GM12878 (cell line): ENCODE measurements around the gene GGT7. TPM values are rescaled to one million over a fixed set of nuclear protein-coding genes. Genes with fewer than 3 reads are reported as not detected.

Source experiments
- ATAC-seq: fragments of 200-7000 bp; cut with Tn5 transposase; 3 replicates; pipeline ENCODE4 v1.9.1; 2020; ENCODE audit warnings: mild to moderate bottlenecking, moderate library complexity
- BruUV-seq: library from RNA; stranded (reverse); fragments of 400-500 nt; replicated peaks from 2 replicates; lab custom pipeline; 2021; lab: Mats Ljungman, UMichigan
- CTCF ChIA-PET: fragments of 300-600 bp; sonication (Branson Sonifier 250); formaldehyde crosslinking; extraction: SDS; loops from one replicate; lab custom pipeline; 2021; ENCODE audit warnings: inconsistent platforms; lab: Yijun Ruan, JAX
- POLR2A ChIA-PET: fragments of 350-600 bp; formaldehyde crosslinking; extraction: SDS; loops from one replicate; lab custom pipeline; 2021; ENCODE audit warnings: inconsistent platforms; lab: Charles Lee
- RAD21 ChIA-PET: fragments of 300-600 bp; sonication (Branson Sonifier 250); formaldehyde crosslinking; loops from one replicate; lab custom pipeline; 2023; ENCODE audit warnings: antibody characterized with exemption; ENCODE audit not compliant: unreplicated experiment; lab: Charles Lee
- SMC1A ChIA-PET: fragments of 300-600 bp; sonication (Branson Sonifier 250); formaldehyde crosslinking; loops from one replicate; lab custom pipeline; 2023; ENCODE audit not compliant: unreplicated experiment, uncharacterized antibody; lab: Charles Lee
- DNase-seq: peaks from one replicate; pipeline ENCODE4 v3.0.0-alpha.2; 2011; ENCODE audit warnings: low read depth, low spot score
- FAIRE-seq: peaks from 3 replicates; lab custom pipeline; 2011; peaks lifted over from hg19 to GRCh38; lab: Jason Lieb, UNC
- H2AFZ ChIP-seq: 2 replicates; pipeline ENCODE4 v1.6.0; 2011; ENCODE audit warnings: low read depth, low read length, control low read depth; ENCODE audit not compliant: control insufficient read depth
- H3K27ac ChIP-seq: 2 replicates; pipeline ENCODE4 v1.5.1; 2011; ENCODE audit warnings: control low read depth; ENCODE audit not compliant: control insufficient read depth, insufficient read depth
- H3K27me3 ChIP-seq, 2 experiments: replicated peaks in 1 of 2; 2 replicates each; pipeline versions ENCODE4 v1.6.0 to v1.6.1; 2011; ENCODE audit warnings: low read length in 1 of 2; ENCODE audit not compliant: control insufficient read depth in 2 of 2, insufficient read depth in 2 of 2
- H3K36me3 ChIP-seq, 2 experiments: 2 replicates each; pipeline ENCODE4 v1.5.1; 2011; ENCODE audit warnings: low read length in 1 of 2; ENCODE audit not compliant: control insufficient read depth in 2 of 2, insufficient read depth in 2 of 2
- H3K4me1 ChIP-seq: 2 replicates; pipeline ENCODE4 v1.6.1; 2011; ENCODE audit warnings: mild to moderate bottlenecking, low read length, moderate library complexity, mixed read lengths; ENCODE audit not compliant: control insufficient read depth, insufficient read depth
- H3K4me2 ChIP-seq: 2 replicates; pipeline ENCODE4 v1.6.0; 2011; ENCODE audit warnings: control low read depth; ENCODE audit not compliant: control insufficient read depth, insufficient read depth
- H3K4me3 ChIP-seq: fragments of 200-600 bp; sonication (generic); 2 replicates; pipeline ENCODE4 v1.5.1; 2016
- H3K79me2 ChIP-seq: 2 replicates; pipeline ENCODE4 v1.6.0; 2011; ENCODE audit warnings: low read length; ENCODE audit not compliant: control insufficient read depth, insufficient read depth
- H3K9ac ChIP-seq: 2 replicates; pipeline ENCODE4 v1.8.0; 2011; ENCODE audit warnings: low read length, control low read depth, mixed read lengths; ENCODE audit not compliant: control insufficient read depth, insufficient read depth
- H3K9me3 ChIP-seq: replicated peaks from 3 replicates; pipeline ENCODE4 v1.5.1; 2011; ENCODE audit warnings: mild to moderate bottlenecking, low read length; ENCODE audit not compliant: control insufficient read depth, insufficient read depth
- H4K20me1 ChIP-seq: 2 replicates; pipeline ENCODE4 v1.6.0; 2011; ENCODE audit not compliant: control insufficient read depth, insufficient read depth
- E2F8 ChIP-seq: fragments of 450-650 bp; IDR thresholded peaks from 2 replicates; pipeline ENCODE4 v1.6.1; 2018; ENCODE audit warnings: mild to moderate bottlenecking, low read depth, moderate library complexity; ENCODE audit not compliant: partially characterized antibody
- HDAC6 ChIP-seq: fragments of 200-600 bp; sonication (generic); IDR thresholded peaks from one replicate; pipeline ENCODE4 v1.8.0; 2017; ENCODE audit warnings: antibody characterized with exemption; ENCODE audit not compliant: unreplicated experiment
- RAD21 ChIP-seq: IDR thresholded peaks from 2 replicates; pipeline ENCODE4 v1.6.1; 2011; ENCODE audit warnings: mild to moderate bottlenecking, low read depth, low read length, moderate library complexity; ENCODE audit not compliant: insufficient read depth
- YBX1 ChIP-seq: fragments of 450-650 bp; IDR thresholded peaks from 2 replicates; pipeline ENCODE4 v1.6.1; 2016; ENCODE audit warnings: antibody characterized with exemption
- WGBS: methylation state at CpG from one replicate; pipeline ENCODE4 v1.1.6; 2016; ENCODE audit warnings: low lambda C conversion rate; ENCODE audit not compliant: insufficient replicate concordance, insufficient coverage; ENCODE audit errors: missing lambda C conversion rate; 5-methylcytosine and 5-hydroxymethylcytosine counted together
- in situ Hi-C: fragments of 300-500 bp; cut with MboI; formaldehyde crosslinking; loops from 9 replicates; pipeline ENCODE4 v1.14.3; 2018; ENCODE audit warnings: mixed read lengths
- intact Hi-C: fragments of 100-400 bp; cut with micrococcal nuclease; formaldehyde crosslinking; loops from one replicate; pipeline ENCODE4 v1.14.2; 2022; ENCODE audit not compliant: unreplicated experiment
- polyA plus RNA-seq, 11 experiments: library from polyadenylated mRNA; depleted of rRNA in 4 of 11; unstranded in 6 of 11; stranded (reverse) in 5 of 11; fragments of >200 nt; fragmentation: Nextera tagmentation in 4 of 11; fragmentation: Illumina TruSeq in 1 of 11; extraction: Ambion mirVana in 4 of 11; extraction: Trizol in 1 of 11; gene quantifications; 1 replicate in 1 of 11; 2 replicates in 10 of 11; pipeline versions ENCODE4 v1.2.1 to v1.2.3, GENCODE V29; 2011 to 2016; ENCODE audit warnings: inconsistent platforms in 2 of 11, missing spikeins in 2 of 11, low read depth in 1 of 11
- total RNA-seq, 4 experiments: library from RNA; depleted of rRNA in 3 of 4; stranded (reverse); fragments of >200 nt in 3 of 4; fragmentation: Illumina TruSeq in 1 of 4; extraction: Trizol in 1 of 4; gene quantifications; 2 replicates each; pipeline versions ENCODE4 v1.2.1 to v1.2.3, GENCODE V29; 2013 to 2021
- TF ChIP-seq, protein P1 (sequence below): IDR thresholded peaks from 2 replicates; pipeline ENCODE4 v1.6.1; 2012; ENCODE audit warnings: low read depth, low read length, improper control_type of control experiment

Gene GGT7
- total and polyA plus RNA-seq, 10 of the 15 experiments (the other 5 are each of a cell fraction or from before 2014, with no cell fraction given) = 0.02 to 14.7 (median 5.3) TPM

- WGBS = 56% methylated on average over 12 of the region's 12 CpGs
Observed at GRCh38 chr20:34862724-34863123, 9.9 kb downstream of the GGT7 start.

More at GRCh38 chr20:34862724-34863123, 9.9 kb downstream of the GGT7 start:
- no peaks in the 10 kb centered on the region for H3K36me3 ChIP-seq
- SMC1A ChIA-PET = no interaction called here
- H3K4me1 ChIP-seq = no peaks in the 10 kb centered on the region
- POLR2A ChIA-PET = interaction anchor here (0.6 kb wide), 2 partner anchors 14 to 135 kb away, joined by 3 read pairs; no protein-coding TSS in a partner anchor
- in situ Hi-C loops (no loop called here), intact Hi-C loops (no loop called here)
- ATAC-seq (no peak), DNase-seq (no peak), FAIRE-seq (no peak)
- no peak overlapping the region for H3K9ac ChIP-seq
- RAD21 ChIA-PET = no interaction called here
- no peak overlapping the region for H2AFZ ChIP-seq
- TF ChIP-seq E2F8 = no peak
- TF ChIP-seq, protein P1, sequence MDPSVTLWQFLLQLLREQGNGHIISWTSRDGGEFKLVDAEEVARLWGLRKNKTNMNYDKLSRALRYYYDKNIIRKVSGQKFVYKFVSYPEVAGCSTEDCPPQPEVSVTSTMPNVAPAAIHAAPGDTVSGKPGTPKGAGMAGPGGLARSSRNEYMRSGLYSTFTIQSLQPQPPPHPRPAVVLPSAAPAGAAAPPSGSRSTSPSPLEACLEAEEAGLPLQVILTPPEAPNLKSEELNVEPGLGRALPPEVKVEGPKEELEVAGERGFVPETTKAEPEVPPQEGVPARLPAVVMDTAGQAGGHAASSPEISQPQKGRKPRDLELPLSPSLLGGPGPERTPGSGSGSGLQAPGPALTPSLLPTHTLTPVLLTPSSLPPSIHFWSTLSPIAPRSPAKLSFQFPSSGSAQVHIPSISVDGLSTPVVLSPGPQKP = no peak
- TF ChIP-seq YBX1 = no peak
- no peak for TF ChIP-seq HDAC6
- TF ChIP-seq RAD21 = no peak
- no peaks in the 10 kb centered on the region for H3K9me3 ChIP-seq
- CTCF ChIA-PET = interaction anchor here (0.7 to 3.8 kb wide), 3 partner anchors 12 to 72 kb away, joined by 3 to 18 read pairs (median 3); partner anchors contain the start of gene ACSS2
- no TSS peak for BruUV-seq
- no peaks in the 10 kb centered on the region for H3K79me2 ChIP-seq
- H4K20me1 ChIP-seq = no peaks in the 10 kb centered on the region
- no peaks in the 10 kb centered on the region for H3K27me3 ChIP-seq
- no peak overlapping the region for H3K27ac ChIP-seq
- H3K4me3 ChIP-seq = no peak overlapping the region
- no peak overlapping the region for H3K4me2 ChIP-seq
